ENCODE results near the gene GPR55.

- TF ChIP-seq CTCF (optimal IDR thresholded peaks at IDR 0.05 in 1 of 3, IDR thresholded peaks at IDR 0.05 in 1 of 3, conservative IDR thresholded peaks at IDR 0.05 in 1 of 3; ENCODE audit: extremely low read depth in 1 of 3, insufficient read depth in 2 of 3, low read length in 3 of 3) (peak; percentile 15 to 40 (median 30)), EZH2 (IDR thresholded peaks at IDR 0.05; ENCODE audit: low read length) (no peak)
Measured at GRCh38 chr2:230924470-230925341, at the start of gene GPR55.
